Upper lobe of left lung (tissue), 4 donors: ENCODE results near the gene DNAJB12.

ENCODE experiments used
- CTCF ChIP-seq, 6 experiments: fragments of 450-650 bp in 4 of 6; fragments of 200-600 bp in 2 of 6; sonication (generic) in 2 of 6; IDR thresholded peaks; one replicate each; pipeline ENCODE4 v1.5.1; 2016 to 2019; ENCODE audit warnings: antibody characterized with exemption in 6 of 6
- POLR2AphosphoS5 ChIP-seq, 2 donors: sonication (generic); formaldehyde crosslinking; IDR thresholded peaks; one replicate each; pipeline ENCODE4 v1.5.1; 2017; ENCODE audit warnings: antibody characterized with exemption in 2 of 2

- TF ChIP-seq CTCF (IDR thresholded peaks at IDR 0.05) (no peak), POLR2AphosphoS5 (IDR thresholded peaks at IDR 0.05) (no peak)
Measured at GRCh38 chr10:72321248-72322029, 33.3 kb downstream of the DNAJB12 start.
